Ishikawa (cell line): Measurements from ENCODE around the gene RGMA.

Source experiments
- RAD21 ChIP-seq: IDR thresholded peaks from 2 replicates; pipeline ENCODE4 v1.6.1; 2012; ENCODE audit warnings: low read depth
- TAF1 ChIP-seq: IDR thresholded peaks from 2 replicates; pipeline ENCODE4 v1.6.1; 2012; ENCODE audit warnings: low read depth, mild to moderate bottlenecking

DNA sequence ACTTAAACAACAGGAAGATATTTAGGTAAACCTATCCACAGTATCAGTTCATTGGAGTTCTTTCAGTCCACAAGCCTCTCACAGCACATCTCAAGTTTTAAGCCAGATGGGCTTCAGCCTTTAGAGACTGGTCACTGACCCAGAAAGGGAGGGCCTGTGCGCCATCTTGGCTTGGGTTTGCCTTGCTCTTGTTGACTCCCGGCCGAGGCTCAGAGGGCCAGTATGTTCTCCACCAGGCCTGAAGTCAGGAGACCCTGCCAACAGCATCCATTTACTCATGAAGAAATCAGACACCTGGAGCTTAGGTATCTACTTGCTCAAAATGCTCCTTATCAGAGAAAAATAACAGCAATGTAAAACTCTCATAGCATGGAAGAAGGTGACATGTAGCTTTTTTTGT is 6.2 kb downstream of the RGMA start:
- TF ChIP-seq TAF1 (no peak), RAD21 (no peak)
